Activated gamma-delta T cell treated with Interleukin-2 at 50 U/mL for 16 hours (primary cell): ENCODE results near the gene CWF19L2.

Source experiments
- DNase-seq: peaks from one replicate; pipeline ENCODE4 v3.0.0-alpha.2; 2020

The CWF19L2 gene

GRCh38 chr11:107282195-107282594 lies 175.4 kb downstream of the CWF19L2 start:
- DNase-seq = no peak
